Renal cortical epithelial cell (primary cell): ENCODE results near the gene AHNAK2. TPM values are rescaled to one million over a fixed set of nuclear protein-coding genes. Genes with fewer than 3 reads are reported as not detected.
"Not testable (repeated sequence)": the region's sequence is repeated elsewhere in the genome, so short reads cannot be mapped to it uniquely, and the experiment has no call there.

Experiments used
- DNase-seq: peaks from one replicate; pipeline ENCODE4 v3.0.0-alpha.2; 2011; ENCODE audit warnings: low read depth
- total RNA-seq: library from RNA; depleted of rRNA; stranded (reverse); fragments of >200 nt; gene quantifications from 2 replicates; pipeline ENCODE4 v1.2.3, GENCODE V29; 2014

AHNAK2 gene
- total RNA-seq: 33.2 and 60.5 TPM in 2 replicates

DNA sequence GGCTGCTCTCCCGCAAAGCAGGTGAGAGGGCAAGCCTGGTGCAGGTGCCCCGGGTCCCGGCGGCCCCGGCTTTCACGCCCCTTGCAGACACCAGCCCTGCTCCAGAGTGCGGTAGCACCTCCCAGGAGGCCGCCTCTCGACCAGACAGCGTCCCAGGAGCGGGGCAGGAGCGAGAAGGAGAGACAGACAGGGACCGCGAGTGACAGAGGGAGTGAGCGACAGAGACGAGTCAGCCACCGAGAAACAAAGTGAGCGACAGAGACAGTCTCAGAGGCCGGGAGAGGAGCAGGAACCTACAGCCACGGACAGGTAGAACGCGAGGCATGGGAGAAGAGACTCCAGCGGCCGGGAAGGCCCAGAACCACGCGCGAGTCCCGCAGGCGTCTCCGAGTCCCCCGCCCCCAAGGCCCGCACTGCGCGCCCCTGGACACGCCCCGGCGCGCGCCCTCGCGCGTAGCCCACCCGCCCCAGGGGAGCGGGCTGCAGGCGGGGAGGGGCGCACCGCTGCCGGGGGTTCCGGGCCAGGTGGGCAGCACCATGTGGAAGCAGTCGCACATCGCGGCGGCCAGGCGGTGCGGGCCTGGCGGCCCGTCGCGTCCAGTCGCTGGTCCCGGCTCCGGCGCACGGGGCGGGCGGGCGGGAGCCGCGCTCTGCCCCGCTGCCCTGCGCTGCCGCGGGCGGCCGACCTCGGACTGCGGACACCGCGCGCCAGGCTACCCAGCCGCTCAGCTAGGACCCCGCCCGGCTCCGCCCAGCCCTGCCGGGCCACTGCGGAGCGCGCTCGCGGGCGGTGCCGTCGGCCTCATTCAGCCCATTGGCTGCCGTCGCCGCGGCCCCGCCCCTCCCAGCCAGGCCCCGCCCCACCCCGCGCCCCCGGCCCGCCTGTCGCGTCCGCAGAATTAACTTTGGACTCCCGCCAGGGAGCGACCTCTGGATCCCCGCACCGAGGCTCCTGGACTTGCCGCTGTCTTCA, at the start of gene AHNAK2:
AHNAK2 (minus strand) TSS at position 694 of the 973 bp plus-strand sequence; CDS start at position 557, 137 bp downstream.
- peak; percentile 46 for DNase-seq

DNA sequence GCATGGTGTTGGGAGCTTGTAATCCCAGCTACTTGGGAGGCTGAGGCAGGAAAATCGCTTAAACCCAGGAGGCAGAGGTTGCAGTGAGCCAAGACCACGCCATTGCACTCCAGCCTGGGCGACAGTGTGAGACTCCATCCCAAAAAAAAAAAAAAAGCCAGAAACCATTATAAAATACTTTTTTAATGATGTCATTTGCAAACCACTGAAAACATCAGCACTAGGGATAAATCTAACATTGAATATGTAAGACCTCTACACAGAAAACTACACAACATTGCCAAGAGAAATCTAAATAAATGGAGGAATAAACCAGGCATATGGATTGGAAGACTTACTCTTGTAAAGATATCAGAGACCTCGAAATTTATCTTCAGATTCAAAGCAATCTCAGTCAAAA, 49.5 kb upstream of the AHNAK2 start:
- DNase-seq: not testable (repeated sequence)

GRCh38 chr14:105026802-105027563, 48.8 kb upstream of the AHNAK2 start:
- DNase-seq: peak; percentile 79

GRCh38 chr14:105026033-105026785, 48.0 kb upstream of the AHNAK2 start:
- peak; percentile 50 for DNase-seq

DNA sequence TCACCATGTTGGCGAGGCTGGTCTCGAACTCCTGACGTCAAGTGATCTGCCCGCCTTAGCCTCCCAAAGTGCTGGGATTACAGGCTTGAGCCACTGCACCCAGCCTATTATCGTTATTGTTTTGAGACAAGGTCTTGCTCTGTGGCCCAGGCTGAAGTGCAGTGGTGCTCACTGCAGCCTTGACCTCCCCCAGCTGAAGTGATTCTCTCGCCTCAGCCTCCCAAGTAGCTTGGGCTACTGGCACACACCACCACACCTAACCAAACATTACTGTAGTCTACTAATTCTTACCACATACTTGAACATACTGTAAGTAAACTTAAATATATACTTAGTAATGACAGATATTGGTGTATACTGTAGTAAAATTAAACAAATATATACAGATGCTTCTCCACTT, 47.3 kb upstream of the AHNAK2 start:
- no peak for DNase-seq

DNA sequence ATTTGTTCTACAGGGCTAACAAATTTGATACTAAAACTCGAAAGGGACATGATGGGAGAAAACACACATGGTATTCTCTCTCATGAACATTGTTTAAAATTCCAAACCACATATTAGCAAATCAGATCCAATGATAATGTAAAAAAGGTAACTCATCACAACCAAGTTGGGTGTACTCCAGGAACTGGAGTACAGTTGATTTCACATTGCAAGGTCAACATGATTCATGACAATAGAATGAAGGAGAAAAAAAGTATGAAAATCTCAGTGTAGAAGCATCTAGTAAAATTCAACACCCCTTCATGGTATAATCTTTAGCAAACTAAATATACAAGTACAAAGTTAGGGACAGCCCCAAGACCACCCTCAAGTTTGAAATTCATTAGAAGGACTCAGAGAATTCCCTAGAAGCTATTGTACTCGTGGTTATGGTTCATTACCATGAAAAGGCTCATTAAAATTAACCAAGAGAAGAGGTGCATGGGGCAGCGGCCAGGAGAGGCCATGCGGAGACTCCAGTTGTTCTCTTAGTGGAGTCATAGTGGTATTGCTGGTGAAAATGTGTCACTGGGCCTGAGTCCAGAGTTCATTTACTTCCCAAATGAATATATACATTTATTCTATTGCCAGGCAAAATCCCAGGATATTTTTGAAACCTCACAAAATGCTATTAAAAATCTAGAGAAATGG, 45.8 kb upstream of the AHNAK2 start:
- DNase-seq: peak; percentile 89

GRCh38 chr14:105023144-105023543, 45.0 kb upstream of the AHNAK2 start:
- no peak for DNase-seq

- DNase-seq: no peak
Observed at GRCh38 chr14:105022276-105022670, 44.1 kb upstream of the AHNAK2 start.

DNA sequence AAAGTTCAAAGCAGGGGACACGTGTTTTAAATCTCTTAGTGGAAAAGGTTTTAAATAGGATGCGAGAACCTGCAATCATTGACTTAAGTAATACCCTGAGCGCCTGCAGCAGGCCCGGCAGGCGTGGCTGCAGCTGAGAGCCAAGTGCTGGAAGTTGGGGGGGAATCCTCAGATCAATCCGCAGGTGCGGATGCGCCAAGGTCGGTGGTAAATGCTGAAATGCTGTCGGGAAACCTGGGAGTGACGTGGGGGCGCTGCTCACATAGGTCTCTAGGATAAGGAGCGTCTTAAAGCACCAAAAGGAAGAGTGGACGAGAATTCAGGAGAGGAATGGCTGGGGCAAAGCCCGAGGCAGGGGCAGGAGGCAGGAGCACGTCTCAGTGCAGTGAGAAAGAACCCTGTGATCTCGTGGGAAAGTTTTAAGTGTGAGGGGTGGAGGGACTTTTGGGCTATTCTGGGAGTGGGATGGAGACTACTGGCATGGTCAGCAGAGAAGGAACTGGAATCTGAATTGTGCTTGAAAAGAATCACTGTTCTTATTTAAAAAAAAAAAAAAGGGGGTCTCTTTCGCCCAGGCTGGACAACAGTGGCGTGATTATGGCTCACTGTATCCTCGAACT, 43.6 kb upstream of the AHNAK2 start:
- peak; percentile 44 for DNase-seq

DNA sequence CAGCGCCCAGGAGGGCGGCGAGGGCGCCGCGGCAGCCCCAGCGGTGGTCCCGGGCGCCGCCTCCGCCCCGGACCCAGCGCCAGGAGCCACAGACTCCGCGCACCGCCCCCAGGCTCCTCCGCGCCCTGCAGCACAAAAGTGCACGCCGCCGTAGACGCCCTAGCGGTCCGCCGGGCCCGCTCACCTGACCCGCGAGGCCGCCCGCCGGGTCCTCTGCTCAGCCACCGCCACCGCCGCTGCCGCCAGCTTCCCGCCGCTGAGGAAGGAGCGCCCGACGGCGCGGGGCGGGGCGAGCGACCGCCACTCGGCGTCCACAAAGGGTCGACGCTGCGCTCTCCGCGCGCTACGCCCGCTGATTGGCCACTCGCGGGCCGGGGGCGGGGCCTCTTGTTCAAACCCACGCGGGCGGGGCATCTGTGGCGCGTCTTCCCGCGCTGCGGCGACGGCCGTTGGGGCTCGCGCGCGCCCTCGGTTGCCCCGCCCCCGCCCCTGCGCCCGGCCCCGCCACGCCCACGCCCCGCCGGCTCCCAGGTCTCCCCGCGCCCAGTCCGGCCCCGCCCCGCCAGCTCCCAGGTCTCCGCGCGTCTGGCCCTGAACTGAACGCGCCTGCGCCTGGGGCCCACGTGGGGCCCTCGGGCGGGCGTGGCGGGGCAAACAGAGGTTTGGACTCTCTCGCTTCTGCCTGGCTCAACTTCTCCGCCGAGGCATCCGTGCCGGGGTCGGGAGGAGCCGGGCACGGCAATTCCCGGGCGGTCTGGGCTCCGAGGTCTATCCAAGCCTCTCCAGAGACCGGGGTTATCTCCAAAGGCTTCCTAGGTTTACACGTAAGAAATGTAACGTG, 42.9 kb upstream of the AHNAK2 start, which contains the start of gene CDCA4:
CDCA4 (minus strand) TSS at position 269 of the 841 bp plus-strand sequence. CDS start 9,154 bp downstream, outside the sequence.
- peak; percentile 74 for DNase-seq

- DNase-seq: no peak
Observed at GRCh38 chr14:105019861-105020814, 42.0 kb upstream of the AHNAK2 start.

DNA sequence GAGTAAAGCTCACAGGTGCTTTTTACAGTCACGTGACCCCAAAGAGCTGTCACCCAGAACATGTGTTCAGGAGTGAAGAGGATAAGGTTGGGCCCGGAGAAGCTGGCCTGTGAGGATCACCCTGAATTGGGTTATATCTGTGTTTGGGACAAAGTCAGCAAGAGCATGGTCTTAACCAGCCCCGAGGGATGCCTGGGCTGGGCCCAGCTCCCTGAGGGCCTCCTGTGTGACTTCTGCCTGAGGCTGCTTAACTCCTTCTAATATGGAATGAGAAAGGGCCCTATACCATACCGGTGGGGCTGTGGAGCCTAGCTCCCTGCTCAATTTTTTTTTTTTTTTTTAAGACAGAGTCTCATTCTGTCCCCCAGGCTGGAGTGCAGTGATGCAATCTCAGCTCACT, 40.2 kb upstream of the AHNAK2 start:
- DNase-seq: no peak

DNA sequence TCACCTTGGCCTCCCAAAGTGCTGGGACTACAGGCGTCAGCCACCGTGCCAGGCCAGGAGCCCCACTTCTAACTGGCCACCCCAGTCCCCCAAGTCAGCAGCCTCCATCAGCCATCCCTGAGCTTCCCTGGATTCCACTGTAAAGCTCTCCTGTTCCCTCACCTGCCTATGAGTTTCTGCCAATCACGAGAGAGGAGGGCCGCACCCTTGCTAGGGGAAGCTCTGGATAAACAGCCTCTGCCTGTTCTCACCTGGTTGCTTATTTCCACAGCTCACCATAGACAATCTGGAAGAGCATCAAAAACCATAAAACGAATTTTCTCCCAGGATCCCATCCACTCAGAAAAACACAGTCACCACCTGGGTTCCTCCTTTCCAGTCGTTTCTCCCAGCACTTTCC, 37.7 kb upstream of the AHNAK2 start:
- no peak for DNase-seq

DNA sequence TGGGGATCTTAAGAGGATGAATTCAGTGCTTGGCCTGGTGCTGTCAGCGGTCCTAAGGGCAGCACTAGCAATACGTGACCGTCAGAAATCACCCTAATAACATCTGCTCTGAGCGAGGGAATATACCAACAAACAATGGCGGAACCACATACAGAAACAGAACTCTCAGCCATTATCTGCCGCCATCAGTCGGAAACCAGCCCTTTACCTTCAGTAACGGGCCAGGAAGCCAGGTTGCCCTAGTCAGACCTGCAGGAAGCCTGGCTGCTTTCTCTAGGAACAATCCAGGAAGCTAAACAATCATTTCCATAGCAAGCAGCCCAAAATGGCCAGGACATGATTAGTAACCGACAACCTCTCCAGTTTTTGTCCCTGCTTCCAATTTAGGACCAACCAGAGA, 37.1 kb upstream of the AHNAK2 start:
- no peak for DNase-seq

GRCh38 chr14:105014631-105015030, 36.5 kb upstream of the AHNAK2 start:
- no peak for DNase-seq

DNA sequence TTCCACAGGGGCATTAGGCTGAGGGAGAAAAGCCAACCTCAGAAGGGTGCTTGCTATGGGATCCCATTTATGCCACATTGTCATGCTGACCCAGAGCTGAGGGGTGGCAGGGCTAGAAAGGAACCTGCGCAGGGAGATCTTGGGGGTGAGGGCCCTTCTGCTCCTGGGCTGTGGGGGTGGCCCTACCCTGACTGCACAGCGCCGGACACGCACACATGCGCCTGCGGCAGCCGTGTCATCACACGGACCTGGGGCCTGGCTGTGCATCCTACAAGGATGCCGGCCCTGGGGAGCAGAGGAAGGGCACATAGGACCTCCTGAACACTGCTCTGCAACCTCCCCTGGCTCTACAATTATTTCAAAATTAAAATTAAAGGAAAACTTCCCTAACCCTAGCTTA, 35.9 kb upstream of the AHNAK2 start:
- no peak for DNase-seq

- no peak for DNase-seq
Observed at GRCh38 chr14:105013150-105013785, 35.1 kb upstream of the AHNAK2 start.
